Gastroesophageal sphincter (tissue), 3 donors: ENCODE results near the gene KCNMA1.

Experiments used
- CTCF ChIP-seq, 4 experiments: fragments of 200-600 bp in 2 of 4; fragments of 450-650 bp in 2 of 4; sonication (generic) in 1 of 4; IDR thresholded peaks; one replicate each; pipeline ENCODE4 v1.5.1; 2017 to 2019; ENCODE audit warnings: antibody characterized with exemption in 4 of 4, mild to moderate bottlenecking in 2 of 4, moderate library complexity in 2 of 4
- POLR2A ChIP-seq, 2 donors: fragments of 450-650 bp; IDR thresholded peaks; one replicate each; pipeline ENCODE4 v1.6.1; 2017; ENCODE audit warnings: antibody characterized with exemption in 2 of 2, mild to moderate bottlenecking in 2 of 2, moderate library complexity in 1 of 2
- POLR2AphosphoS5 ChIP-seq: sonication (generic); formaldehyde crosslinking; IDR thresholded peaks from one replicate; pipeline ENCODE4 v1.6.1; 2017; ENCODE audit warnings: antibody characterized with exemption

DNA sequence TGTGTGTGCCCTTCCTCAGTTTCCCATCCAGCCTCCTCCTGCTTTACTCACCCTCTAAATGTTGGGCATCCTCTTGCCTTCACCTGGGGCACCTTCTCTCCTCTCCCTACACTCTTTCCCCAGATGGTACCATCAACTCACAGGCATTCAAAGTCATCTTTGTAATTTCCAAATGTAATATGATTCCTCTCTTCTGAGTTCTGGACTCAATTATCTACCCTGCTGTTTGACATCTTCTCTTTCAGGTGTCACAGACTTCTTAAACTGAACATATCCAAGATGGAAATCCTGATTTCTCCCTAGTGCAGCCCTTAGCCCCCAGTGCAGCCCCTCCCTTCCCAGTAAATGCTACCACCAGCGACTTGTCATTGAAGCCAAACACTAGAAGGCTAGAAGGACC lies 422.8 kb downstream of the KCNMA1 start:
- TF ChIP-seq POLR2A (IDR thresholded peaks at IDR 0.05) (no peak), POLR2AphosphoS5 (no peak), CTCF (IDR thresholded peaks at IDR 0.05) (no peak)
